Spleen (tissue), 7 donors: Measurements from ENCODE around the gene AXIN1.

Experiments
- POLR2A ChIP-seq, 3 donors: fragments of 450-650 bp; IDR thresholded peaks; one replicate each; pipeline ENCODE4 v1.5.1; 2017; ENCODE audit warnings: antibody characterized with exemption in 3 of 3, mild to moderate bottlenecking in 1 of 3
- TF ChIP-seq, protein P1 (sequence below), 11 experiments: fragments of 200-600 bp in 7 of 11; fragments of 450-650 bp in 4 of 11; sonication (generic) in 4 of 11; IDR thresholded peaks in 8 of 11; conservative IDR thresholded peaks in 3 of 11; 1 replicate in 7 of 11; 2 replicates in 4 of 11; pipeline versions ENCODE4 v1.4.0 to v1.8.0; 2016 to 2021; ENCODE audit warnings: antibody characterized with exemption in 11 of 11, inconsistent platforms in 4 of 11, mild to moderate bottlenecking in 1 of 11
- donor health status: DM: no; HTN: no; CAD: no; lungs with moderate emphysema.
- donor health status: DM: no; HTN: no; CAD: no.
- donor health status: DM: no; HTN: no; CAD: no.

GRCh38 chr16:268141-269053 is 84.1 kb downstream of the AXIN1 start:
- TF ChIP-seq, protein P1, sequence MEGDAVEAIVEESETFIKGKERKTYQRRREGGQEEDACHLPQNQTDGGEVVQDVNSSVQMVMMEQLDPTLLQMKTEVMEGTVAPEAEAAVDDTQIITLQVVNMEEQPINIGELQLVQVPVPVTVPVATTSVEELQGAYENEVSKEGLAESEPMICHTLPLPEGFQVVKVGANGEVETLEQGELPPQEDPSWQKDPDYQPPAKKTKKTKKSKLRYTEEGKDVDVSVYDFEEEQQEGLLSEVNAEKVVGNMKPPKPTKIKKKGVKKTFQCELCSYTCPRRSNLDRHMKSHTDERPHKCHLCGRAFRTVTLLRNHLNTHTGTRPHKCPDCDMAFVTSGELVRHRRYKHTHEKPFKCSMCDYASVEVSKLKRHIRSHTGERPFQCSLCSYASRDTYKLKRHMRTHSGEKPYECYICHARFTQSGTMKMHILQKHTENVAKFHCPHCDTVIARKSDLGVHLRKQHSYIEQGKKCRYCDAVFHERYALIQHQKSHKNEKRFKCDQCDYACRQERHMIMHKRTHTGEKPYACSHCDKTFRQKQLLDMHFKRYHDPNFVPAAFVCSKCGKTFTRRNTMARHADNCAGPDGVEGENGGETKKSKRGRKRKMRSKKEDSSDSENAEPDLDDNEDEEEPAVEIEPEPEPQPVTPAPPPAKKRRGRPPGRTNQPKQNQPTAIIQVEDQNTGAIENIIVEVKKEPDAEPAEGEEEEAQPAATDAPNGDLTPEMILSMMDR (IDR thresholded peaks at IDR 0.05 in 8 of 11, conservative IDR thresholded peaks at IDR 0.05 in 3 of 11), result no peak
- no peak for TF ChIP-seq POLR2A (IDR thresholded peaks at IDR 0.05)
